WTC11 (cell line): ENCODE data around the gene FAT2. TPM values are rescaled to one million over a fixed set of nuclear protein-coding genes. Genes with fewer than 3 reads are reported as not detected.

Experiments
- ATAC-seq: fragments of 200-7000 bp; cut with Tn5 transposase; 2 replicates; pipeline ENCODE4 v1.10.0; 2021; ENCODE audit warnings: mild to moderate bottlenecking, moderate library complexity
- CTCF ChIA-PET: fragments of 300-600 bp; sonication (Branson Sonifier 250); formaldehyde crosslinking; loops from one replicate; lab custom pipeline; 2021; ENCODE audit warnings: antibody characterized with exemption; lab: Charles Lee
- POLR2A ChIA-PET: fragments of 350-600 bp; sonication (Branson Sonifier 250); formaldehyde crosslinking; loops from one replicate; lab custom pipeline; 2021; ENCODE audit warnings: antibody characterized with exemption; lab: Charles Lee
- DNase-seq: peaks from one replicate; pipeline ENCODE4 v3.0.0; 2021; ENCODE audit warnings: low spot score
- H3K27ac Mint-ChIP-seq: 2 replicates; pipeline ENCODE4 v1.8.0; 2021; ENCODE audit warnings: mixed read lengths
- H3K27me3 Mint-ChIP-seq: 2 replicates; pipeline ENCODE4 v1.8.0; 2021; ENCODE audit warnings: low read depth, mild to moderate bottlenecking, moderate library complexity, mixed read lengths
- H3K36me3 Mint-ChIP-seq: 2 replicates; pipeline ENCODE4 v1.8.0; 2021; ENCODE audit warnings: mixed read lengths
- H3K4me1 Mint-ChIP-seq: 2 replicates; pipeline ENCODE4 v1.8.0; 2022; ENCODE audit warnings: mixed read lengths
- H3K4me3 Mint-ChIP-seq: 2 replicates; pipeline ENCODE4 v1.8.0; 2021; ENCODE audit warnings: mild to moderate bottlenecking, moderate library complexity, mixed read lengths
- H3K9me3 Mint-ChIP-seq: 2 replicates; pipeline ENCODE4 v1.8.0; 2021; ENCODE audit warnings: mixed read lengths
- AFF4 ChIP-seq: sonication (generic); formaldehyde crosslinking; IDR thresholded peaks from 2 replicates; pipeline ENCODE4 v1.8.1; 2023; ENCODE audit warnings: mild to moderate bottlenecking, missing genetic modification reagents, borderline replicate concordance
- AR ChIP-seq: fragments of 250-450 bp; sonication (Bioruptor Pico); IDR thresholded peaks from 2 replicates; pipeline ENCODE4 v1.9.0; 2021; ENCODE audit warnings: mild to moderate bottlenecking
- CREB1 ChIP-seq: sonication (generic); formaldehyde crosslinking; IDR thresholded peaks from 2 replicates; pipeline ENCODE4 v1.8.0; 2023; ENCODE audit warnings: mild to moderate bottlenecking, missing genetic modification reagents
- CREM ChIP-seq: sonication (generic); formaldehyde crosslinking; IDR thresholded peaks from 2 replicates; pipeline ENCODE4 v1.8.1; 2022; ENCODE audit warnings: mild to moderate bottlenecking, missing genetic modification reagents, moderate library complexity
- E2F4 ChIP-seq: sonication (generic); formaldehyde crosslinking; IDR thresholded peaks from 2 replicates; pipeline ENCODE4 v1.8.1; 2022; ENCODE audit warnings: low read depth, mild to moderate bottlenecking, moderate library complexity, missing genetic modification reagents, borderline replicate concordance
- ELF4 ChIP-seq: sonication (generic); formaldehyde crosslinking; IDR thresholded peaks from 2 replicates; pipeline ENCODE4 v1.8.1; 2022; ENCODE audit warnings: low read depth, mild to moderate bottlenecking, moderate library complexity, missing genetic modification reagents
- ETV6 ChIP-seq: sonication (generic); formaldehyde crosslinking; IDR thresholded peaks from 2 replicates; pipeline ENCODE4 v1.8.1; 2022; ENCODE audit warnings: mild to moderate bottlenecking, missing genetic modification reagents
- GRHL2 ChIP-seq: fragments of 250-450 bp; sonication (Bioruptor Pico); IDR thresholded peaks from 2 replicates; pipeline ENCODE4 v1.8.0; 2022; ENCODE audit warnings: mild to moderate bottlenecking, moderate library complexity; ENCODE audit not compliant: insufficient replicate concordance, severe bottlenecking
- JUN ChIP-seq: sonication (generic); formaldehyde crosslinking; IDR thresholded peaks from 2 replicates; pipeline ENCODE4 v1.8.0; 2023; ENCODE audit warnings: mild to moderate bottlenecking, missing genetic modification reagents
- KAT7 ChIP-seq: sonication (generic); formaldehyde crosslinking; IDR thresholded peaks from 2 replicates; pipeline ENCODE4 v1.8.1; 2023; ENCODE audit warnings: missing genetic modification reagents, mild to moderate bottlenecking, borderline replicate concordance
- NFATC4 ChIP-seq: fragments of 250-450 bp; sonication (Bioruptor Pico); IDR thresholded peaks from 2 replicates; pipeline ENCODE4 v1.9.0; 2021; ENCODE audit warnings: mild to moderate bottlenecking
- NFYB ChIP-seq: sonication (generic); formaldehyde crosslinking; conservative IDR thresholded peaks from 2 replicates; pipeline ENCODE4 v1.8.0; 2022; ENCODE audit warnings: low read depth, missing genetic modification reagents
- NR1H2 ChIP-seq: sonication (generic); formaldehyde crosslinking; IDR thresholded peaks from 2 replicates; pipeline ENCODE4 v1.9.0; 2021; ENCODE audit warnings: mild to moderate bottlenecking, moderate library complexity, missing genetic modification reagents
- NR3C1 ChIP-seq: sonication (generic); formaldehyde crosslinking; conservative IDR thresholded peaks from 2 replicates; pipeline ENCODE4 v1.8.1; 2023; ENCODE audit warnings: low read depth, mild to moderate bottlenecking, missing genetic modification reagents
- OVOL2 ChIP-seq: fragments of 250-450 bp; sonication (Bioruptor Pico); IDR thresholded peaks from 2 replicates; pipeline ENCODE4 v1.9.0; 2021; ENCODE audit warnings: mild to moderate bottlenecking, borderline replicate concordance
- SMAD3 ChIP-seq: sonication (generic); formaldehyde crosslinking; IDR thresholded peaks from 2 replicates; pipeline ENCODE4 v1.8.0; 2022; ENCODE audit warnings: missing genetic modification reagents, mild to moderate bottlenecking, borderline replicate concordance
- SMAD4 ChIP-seq: sonication (generic); formaldehyde crosslinking; IDR thresholded peaks from 2 replicates; pipeline ENCODE4 v1.8.0; 2022; ENCODE audit warnings: mild to moderate bottlenecking, missing genetic modification reagents
- SOX15 ChIP-seq: fragments of 250-450 bp; sonication (Bioruptor Pico); IDR thresholded peaks from 2 replicates; pipeline ENCODE4 v1.9.0; 2021; ENCODE audit warnings: mild to moderate bottlenecking
- USF2 ChIP-seq: sonication (generic); formaldehyde crosslinking; IDR thresholded peaks from 2 replicates; pipeline ENCODE4 v1.8.1; 2023; ENCODE audit warnings: mild to moderate bottlenecking, missing genetic modification reagents, moderate library complexity
- ZNF138 ChIP-seq: sonication (generic); formaldehyde crosslinking; conservative IDR thresholded peaks from 2 replicates; pipeline ENCODE4 v1.8.1; 2022; ENCODE audit warnings: mild to moderate bottlenecking, moderate library complexity, missing genetic modification reagents
- ZNF671 ChIP-seq: fragments of 250-450 bp; sonication (Bioruptor Pico); IDR thresholded peaks from 2 replicates; pipeline ENCODE4 v1.8.0; 2021; ENCODE audit warnings: mild to moderate bottlenecking
- ZSCAN18 ChIP-seq: fragments of 250-450 bp; sonication (Bioruptor Pico); IDR thresholded peaks from 2 replicates; pipeline ENCODE4 v2.1.2; 2022; ENCODE audit warnings: mild to moderate bottlenecking, moderate library complexity
- total RNA-seq: library from RNA; stranded (reverse); gene quantifications from 3 replicates; pipeline ENCODE4 v1.2.3, GENCODE V29; 2021

The FAT2 gene
- total RNA-seq, 1 experiment from 2014 or later: 0.26 TPM

- ChIA-PET CTCF (interaction anchor here (1.0 kb wide), 1 partner anchor 96 kb away, joined by 4 read pairs; no protein-coding TSS in a partner anchor), POLR2A (no interaction called here)
- no peaks in the 10 kb centered on the region for H3K36me3 Mint-ChIP-seq
- TF ChIP-seq OVOL2 (CRISPR knock-in tag) (no peak), JUN (CRISPR knock-in tag) (no peak), CREM (CRISPR knock-in tag) (no peak), CREB1 (CRISPR knock-in tag) (no peak), KAT7 (CRISPR knock-in tag) (no peak), ELF4 (no peak)
- DNase-seq (no peak), ATAC-seq (no peak)
- no peaks in the 10 kb centered on the region for H3K4me1 Mint-ChIP-seq
- H3K4me3 Mint-ChIP-seq: no peak overlapping the region
- no peak overlapping the region for H3K27ac Mint-ChIP-seq
- no peaks in the 10 kb centered on the region for H3K9me3 Mint-ChIP-seq
- H3K27me3 Mint-ChIP-seq: no peaks in the 10 kb centered on the region
Measured at GRCh38 chr5:151555760-151556576, 35.2 kb downstream of the FAT2 start.

GRCh38 chr5:151553695-151554094 is 37.4 kb downstream of the FAT2 start:
- TF ChIP-seq NR1H2 (CRISPR knock-in tag) (no peak), ZNF671 (no peak), SMAD4 (no peak), ETV6 (CRISPR knock-in tag) (no peak), GRHL2 (no peak), USF2 (CRISPR knock-in tag) (no peak), NFATC4 (CRISPR knock-in tag) (no peak), SOX15 (no peak), NR3C1 (no peak), E2F4 (CRISPR knock-in tag) (no peak), ZSCAN18 (CRISPR knock-in tag) (no peak), NFYB (no peak), SMAD3 (CRISPR knock-in tag) (no peak), AR (CRISPR knock-in tag) (no peak), ZNF138 (CRISPR knock-in tag) (no peak), AFF4 (no peak)
- TF ChIP-seq, all 79 proteins: peak for 0
- H3K4me1 Mint-ChIP-seq: no peaks in the 10 kb centered on the region
- CTCF ChIA-PET: interaction anchor here (2.3 kb wide), 1 partner anchor 98 kb away, joined by 6 read pairs; no protein-coding TSS in a partner anchor
- no peak overlapping the region for H3K27ac Mint-ChIP-seq
- H3K4me3 Mint-ChIP-seq: no peak overlapping the region
- no peaks in the 10 kb centered on the region for H3K36me3 Mint-ChIP-seq
- no peaks in the 10 kb centered on the region for H3K9me3 Mint-ChIP-seq
- DNase-seq (no peak), ATAC-seq (no peak)
- H3K27me3 Mint-ChIP-seq: no peaks in the 10 kb centered on the region
- POLR2A ChIA-PET: no interaction called here
